AG04450 (cell line): Measurements from ENCODE around the gene IBA57. TPM values are rescaled to one million over a fixed set of nuclear protein-coding genes. Genes with fewer than 3 reads are reported as not detected.

Source experiments
- CTCF ChIA-PET: fragments of 300-600, 350-600 bp; formaldehyde crosslinking; extraction: SDS; loops from one replicate; lab custom pipeline; 2022; ENCODE audit warnings: antibody characterized with exemption, inconsistent platforms; lab: Charles Lee
- POLR2A ChIA-PET: fragments of 350-600 bp; formaldehyde crosslinking; extraction: SDS; loops from one replicate; lab custom pipeline; 2021; ENCODE audit warnings: antibody characterized with exemption, inconsistent platforms; lab: Yijun Ruan, JAX
- DNase-seq: peaks from one replicate; pipeline ENCODE4 v3.0.0-alpha.2; 2011; ENCODE audit warnings: low read depth, low spot score
- H3K27ac ChIP-seq: one replicate; pipeline ENCODE4 v1.5.1; 2012; ENCODE audit warnings: low read depth, low read length, control low read depth
- H3K27me3 ChIP-seq: one replicate; pipeline ENCODE4 v1.6.0; 2012; ENCODE audit warnings: low read length; ENCODE audit not compliant: control insufficient read depth, insufficient read depth
- H3K4me3 ChIP-seq: 2 replicates; pipeline ENCODE4 v1.5.1; 2011; ENCODE audit warnings: mild to moderate bottlenecking, low read depth, low read length, control low read depth
- H3K9me3 ChIP-seq: 2 replicates; pipeline ENCODE4 v1.5.1; 2012; ENCODE audit warnings: low read length; ENCODE audit not compliant: control insufficient read depth, insufficient read depth
- polyA plus RNA-seq: library from polyadenylated mRNA; depleted of rRNA; stranded (reverse); fragments of >200 nt; gene quantifications from 2 replicates; pipeline ENCODE4 v1.2.3, GENCODE V29; 2011
- TF ChIP-seq, protein P1 (sequence below): IDR thresholded peaks from 2 replicates; pipeline ENCODE4 v1.5.1; 2011; ENCODE audit warnings: low read depth, low read length, control low read depth, inconsistent platforms

The IBA57 gene
- polyA plus RNA-seq, 1 experiment, result 1.4 TPM

DNA sequence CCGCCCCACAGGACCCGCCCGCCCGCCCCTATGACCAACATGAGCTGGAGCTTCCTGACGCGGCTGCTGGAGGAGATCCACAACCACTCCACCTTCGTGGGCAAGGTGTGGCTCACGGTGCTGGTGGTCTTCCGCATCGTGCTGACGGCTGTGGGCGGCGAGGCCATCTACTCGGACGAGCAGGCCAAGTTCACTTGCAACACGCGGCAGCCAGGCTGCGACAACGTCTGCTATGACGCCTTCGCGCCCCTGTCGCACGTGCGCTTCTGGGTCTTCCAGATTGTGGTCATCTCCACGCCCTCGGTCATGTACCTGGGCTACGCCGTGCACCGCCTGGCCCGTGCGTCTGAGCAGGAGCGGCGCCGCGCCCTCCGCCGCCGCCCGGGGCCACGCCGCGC, 7.9 kb upstream of the IBA57 start:
- POLR2A ChIA-PET, result interaction anchor here (2.4 kb wide), 1 partner anchor 8 kb away, joined by 7 read pairs; the partner anchor contains the start of gene IBA57
- peaks cover 4% of the 10 kb centered on the region for H3K27me3 ChIP-seq
- no peak overlapping the region for H3K4me3 ChIP-seq
- no peak for DNase-seq
- H3K27ac ChIP-seq, result no peak overlapping the region
- TF ChIP-seq, protein P1, sequence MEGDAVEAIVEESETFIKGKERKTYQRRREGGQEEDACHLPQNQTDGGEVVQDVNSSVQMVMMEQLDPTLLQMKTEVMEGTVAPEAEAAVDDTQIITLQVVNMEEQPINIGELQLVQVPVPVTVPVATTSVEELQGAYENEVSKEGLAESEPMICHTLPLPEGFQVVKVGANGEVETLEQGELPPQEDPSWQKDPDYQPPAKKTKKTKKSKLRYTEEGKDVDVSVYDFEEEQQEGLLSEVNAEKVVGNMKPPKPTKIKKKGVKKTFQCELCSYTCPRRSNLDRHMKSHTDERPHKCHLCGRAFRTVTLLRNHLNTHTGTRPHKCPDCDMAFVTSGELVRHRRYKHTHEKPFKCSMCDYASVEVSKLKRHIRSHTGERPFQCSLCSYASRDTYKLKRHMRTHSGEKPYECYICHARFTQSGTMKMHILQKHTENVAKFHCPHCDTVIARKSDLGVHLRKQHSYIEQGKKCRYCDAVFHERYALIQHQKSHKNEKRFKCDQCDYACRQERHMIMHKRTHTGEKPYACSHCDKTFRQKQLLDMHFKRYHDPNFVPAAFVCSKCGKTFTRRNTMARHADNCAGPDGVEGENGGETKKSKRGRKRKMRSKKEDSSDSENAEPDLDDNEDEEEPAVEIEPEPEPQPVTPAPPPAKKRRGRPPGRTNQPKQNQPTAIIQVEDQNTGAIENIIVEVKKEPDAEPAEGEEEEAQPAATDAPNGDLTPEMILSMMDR, result no peak
- peaks cover 3% of the 10 kb centered on the region; the same call in 1 of the 2 replicates for H3K9me3 ChIP-seq
- CTCF ChIA-PET, result interaction anchor here (0.6 to 1.0 kb wide), 2 partner anchors 8 to 22 kb away, joined by 3 to 4 read pairs; partner anchors contain the start of gene IBA57

GRCh38 chr1:228158151-228159007, 7.2 kb upstream of the IBA57 start:
- CTCF ChIA-PET, result interaction anchor here (0.6 to 1.0 kb wide), 2 partner anchors 7 to 23 kb away, joined by 3 to 4 read pairs; partner anchors contain the start of gene IBA57
- TF ChIP-seq, protein P1, result no peak
- POLR2A ChIA-PET, result no interaction called here
- peaks cover 4% of the 10 kb centered on the region for H3K27me3 ChIP-seq
- no peak for DNase-seq
- H3K9me3 ChIP-seq, result peaks cover 3% of the 10 kb centered on the region; the same call in 1 of the 2 replicates
- no peak overlapping the region for H3K4me3 ChIP-seq
- H3K27ac ChIP-seq, result no peak overlapping the region

DNA sequence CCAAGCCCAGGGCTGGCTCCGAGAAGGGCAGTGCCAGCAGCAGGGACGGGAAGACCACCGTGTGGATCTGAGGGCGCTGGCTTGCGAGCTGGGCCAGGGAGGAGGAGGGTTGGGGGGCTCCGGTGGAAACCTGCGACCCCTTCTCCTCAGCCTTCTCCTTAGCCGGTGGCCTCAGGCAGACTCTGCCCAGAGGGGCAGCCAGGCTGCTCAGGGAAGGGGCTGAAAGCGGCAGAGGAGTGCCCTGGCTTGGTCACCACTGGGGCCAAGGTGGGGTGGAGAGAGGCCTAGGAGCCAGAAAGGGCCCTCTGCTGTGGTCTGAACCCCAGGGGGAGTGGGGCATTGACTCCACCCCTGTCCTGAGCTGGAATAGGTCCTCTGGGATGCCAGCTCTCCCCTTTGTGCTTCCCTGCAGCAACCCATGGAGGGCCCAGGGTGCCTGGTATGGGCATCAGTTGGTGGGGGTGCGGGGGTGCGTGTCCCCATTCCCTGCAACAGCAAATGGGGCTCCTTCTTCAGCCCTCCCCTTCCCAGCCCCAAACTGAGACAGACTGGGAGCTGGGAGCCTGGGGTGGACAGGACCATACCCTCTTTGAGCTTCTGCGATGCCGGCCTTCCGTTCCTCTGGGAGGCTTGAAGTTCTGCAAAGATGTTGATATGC, 6.5 kb upstream of the IBA57 start:
- Histone ChIP-seq H3K9me3 (peaks cover 3% of the 10 kb centered on the region; the same call in 1 of the 2 replicates), H3K27ac (no peak overlapping the region), H3K4me3 (no peak overlapping the region), H3K27me3 (peaks cover 4% of the 10 kb centered on the region)
- ChIA-PET POLR2A (no interaction called here), CTCF (interaction anchor here (1.5 kb wide), 1 partner anchor 28 kb away, joined by 4 read pairs; no protein-coding TSS in a partner anchor)
- TF ChIP-seq, protein P1, result no peak
- no peak for DNase-seq

DNA sequence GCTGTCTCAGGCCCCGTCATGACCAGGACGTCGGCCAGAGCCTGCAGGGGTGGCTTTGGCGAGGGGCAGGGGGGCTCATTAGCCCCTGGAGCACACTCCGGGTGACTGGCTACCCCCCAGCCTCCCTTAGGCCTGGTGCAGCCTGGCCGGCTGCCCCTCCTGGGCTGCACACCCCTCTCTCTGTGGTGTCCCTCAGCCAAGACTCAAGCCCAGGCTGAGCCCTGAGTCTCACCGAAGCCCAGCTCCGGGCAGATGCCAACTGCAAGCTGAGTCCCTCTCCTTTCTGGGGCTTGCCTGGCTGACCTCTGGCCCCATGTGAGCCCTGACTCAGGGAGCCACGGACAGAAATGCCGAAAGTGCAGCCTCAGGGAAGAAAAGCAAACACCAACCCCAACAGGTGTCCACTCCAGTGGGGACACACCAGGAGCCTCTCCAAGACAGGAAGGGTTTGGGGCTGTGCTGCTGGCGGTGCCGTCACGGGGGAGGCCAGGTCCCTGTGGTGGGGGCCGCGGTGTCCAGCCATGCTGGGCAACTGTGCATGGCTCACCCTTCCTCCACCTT, 5.3 kb upstream of the IBA57 start:
- ChIA-PET CTCF (interaction anchor here (1.5 kb wide), 1 partner anchor 29 kb away, joined by 4 read pairs; no protein-coding TSS in a partner anchor), POLR2A (no interaction called here)
- Histone ChIP-seq H3K27me3 (peaks cover 4% of the 10 kb centered on the region), H3K9me3 (peaks cover 3% of the 10 kb centered on the region; the same call in 1 of the 2 replicates), H3K27ac (no peak overlapping the region), H3K4me3 (no peak overlapping the region)
- TF ChIP-seq, protein P1, result no peak
- no peak for DNase-seq
